A673 (cell line): ENCODE measurements around the gene CYP2D6.

Experiments
- CTCF ChIP-seq: fragments of 300-800, 200-600 bp; sonication (generic); conservative IDR thresholded peaks from 2 replicates; pipeline ENCODE4 v1.5.1; 2017; ENCODE audit warnings: low read depth, mild to moderate bottlenecking, antibody characterized with exemption, low read length, moderate library complexity, mixed read lengths
- EZH2 ChIP-seq: fragments of 200-600 bp; sonication (generic); IDR thresholded peaks from 2 replicates; pipeline ENCODE4 v1.6.1; 2017; ENCODE audit warnings: borderline replicate concordance, low read depth, mild to moderate bottlenecking, mixed read lengths, antibody characterized with exemption, low read length; ENCODE audit not compliant: poor library complexity, severe bottlenecking

DNA sequence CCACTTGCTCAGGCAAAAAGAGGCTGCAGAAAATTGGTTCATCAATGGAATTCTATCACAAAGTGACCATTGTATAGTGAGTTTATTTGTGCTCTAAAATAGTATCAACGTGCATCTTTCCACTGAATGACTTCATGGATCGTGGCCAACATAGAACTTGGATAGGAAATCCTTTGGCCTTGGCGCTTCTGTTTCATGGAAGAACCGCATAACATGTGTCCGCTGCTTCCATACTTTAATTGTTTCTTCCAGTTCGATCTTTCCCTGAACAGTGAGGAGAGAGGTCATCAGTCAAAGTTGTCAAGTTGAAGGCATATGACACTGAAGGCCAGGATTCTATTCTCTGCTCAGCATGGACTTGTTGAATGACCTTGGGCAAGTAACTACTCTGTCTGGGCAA is 44.6 kb downstream of the CYP2D6 start:
- no peak for TF ChIP-seq CTCF
- TF ChIP-seq EZH2: no peak
